A549 (cell line): ENCODE data around the gene HERC3. TPM values are rescaled to one million over a fixed set of nuclear protein-coding genes. Genes with fewer than 3 reads are reported as not detected.

ENCODE experiments used
- ATAC-seq, 2 experiments: fragments of 200-7000 bp in 1 of 2; fragments of >200 bp in 1 of 2; cut with Nextera tagmentation in 1 of 2; cut with Tn5 transposase in 1 of 2; 3 replicates each; pipeline versions ENCODE4 v1.8.0 to v1.9.1; 2018 to 2020; ENCODE audit warnings: mild to moderate bottlenecking in 1 of 2, moderate library complexity in 1 of 2
- CTCF ChIA-PET: fragments of 300-600 bp; sonication (Branson Sonifier 250); formaldehyde crosslinking; extraction: SDS; loops from one replicate; lab custom pipeline; 2021; ENCODE audit warnings: antibody characterized with exemption, inconsistent platforms; lab: Yijun Ruan, JAX
- POLR2A ChIA-PET: fragments of 350-600 bp; formaldehyde crosslinking; extraction: SDS; loops from one replicate; lab custom pipeline; 2021; ENCODE audit warnings: antibody characterized with exemption, inconsistent platforms; lab: Yijun Ruan, JAX
- DNase-seq, 2 experiments: peaks; one replicate each; pipeline versions ENCODE4 v3.0.0 to v3.0.0-alpha.2; 2011 to 2016; ENCODE audit warnings: low read depth in 1 of 2, low spot score in 1 of 2
- FAIRE-seq: peaks from 2 replicates; lab custom pipeline; 2011; peaks lifted over from hg19 to GRCh38; lab: Jason Lieb, UNC
- H3K27ac ChIP-seq, 2 experiments: fragments of >200 bp; sonication (Bioruptor Twin); formaldehyde crosslinking; 3 replicates each; pipeline ENCODE4 v1.5.1; 2016 to 2017
- H3K4me1 ChIP-seq: fragments of >200 bp; sonication (Bioruptor Twin); formaldehyde crosslinking; 3 replicates; pipeline ENCODE4 v1.6.1; 2016
- H3K4me2 ChIP-seq: fragments of >200 bp; sonication (Bioruptor Twin); formaldehyde crosslinking; 3 replicates; pipeline ENCODE4 v1.6.1; 2016
- H3K4me3 ChIP-seq: fragments of >200 bp; sonication (Bioruptor Twin); formaldehyde crosslinking; 3 replicates; pipeline ENCODE4 v1.5.1; 2016
- H3K9me3 ChIP-seq: fragments of >200 bp; sonication (Bioruptor Twin); formaldehyde crosslinking; 3 replicates; pipeline ENCODE4 v1.6.1; 2016
- BCL3 ChIP-seq: fragments of >200 bp; sonication (Bioruptor Twin); formaldehyde crosslinking; IDR thresholded peaks from 3 replicates; pipeline ENCODE4 v1.6.1; 2016
- BHLHE40 ChIP-seq: IDR thresholded peaks from 2 replicates; pipeline ENCODE4 v1.6.1; 2012; ENCODE audit warnings: low read depth, low read length, inconsistent platforms
- CBX2 ChIP-seq: fragments of 200-600 bp; sonication (generic); IDR thresholded peaks from 2 replicates; pipeline ENCODE4 v1.6.1; 2016; ENCODE audit warnings: low read depth, mild to moderate bottlenecking, borderline replicate concordance
- CEBPB ChIP-seq, 2 experiments: fragments of >200 bp in 1 of 2; sonication (Bioruptor Twin) in 1 of 2; formaldehyde crosslinking in 1 of 2; IDR thresholded peaks; 2 replicates each; pipeline ENCODE4 v1.6.1; 2012 to 2016
- CHD2 ChIP-seq: fragments of 150-350 bp; IDR thresholded peaks from 2 replicates; pipeline ENCODE4 v1.6.1; 2014; ENCODE audit warnings: low read length; ENCODE audit not compliant: partially characterized antibody
- CHD4 ChIP-seq: fragments of 200-600 bp; sonication (generic); IDR thresholded peaks from 2 replicates; pipeline ENCODE4 v1.6.1; 2016; ENCODE audit warnings: antibody characterized with exemption, mild to moderate bottlenecking, borderline replicate concordance
- EP300 ChIP-seq, 2 experiments: fragments of >200 bp; sonication (Bioruptor Twin); formaldehyde crosslinking; IDR thresholded peaks; 2 replicates in 1 of 2; 3 replicates in 1 of 2; pipeline ENCODE4 v1.6.1; 2016 to 2017
- FOXS1 ChIP-seq: fragments of 250-450 bp; sonication (Bioruptor Pico); IDR thresholded peaks from 2 replicates; pipeline ENCODE4 v1.5.0; 2020; ENCODE audit warnings: mild to moderate bottlenecking, moderate library complexity
- JUN ChIP-seq, 2 experiments: fragments of >200 bp; sonication (Bioruptor Twin); formaldehyde crosslinking; IDR thresholded peaks; 2 replicates in 1 of 2; 3 replicates in 1 of 2; pipeline ENCODE4 v1.6.1; 2016 to 2017
- JUNB ChIP-seq: fragments of >200 bp; sonication (Bioruptor Twin); formaldehyde crosslinking; IDR thresholded peaks from 2 replicates; pipeline ENCODE4 v1.6.1; 2016
- KDM5A ChIP-seq: fragments of 200-600 bp; sonication (generic); IDR thresholded peaks from 2 replicates; pipeline ENCODE4 v1.6.1; 2016; ENCODE audit warnings: antibody characterized with exemption, mild to moderate bottlenecking
- MAFK ChIP-seq: fragments of 450-650 bp; IDR thresholded peaks from 2 replicates; pipeline ENCODE4 v1.6.1; 2014; ENCODE audit not compliant: partially characterized antibody
- MAX ChIP-seq: IDR thresholded peaks from 2 replicates; pipeline ENCODE4 v1.6.1; 2012
- NFE2L2 ChIP-seq: fragments of 150-350 bp; conservative IDR thresholded peaks from 2 replicates; pipeline ENCODE4 v1.6.1; 2014; ENCODE audit warnings: low read length
- PBX3 ChIP-seq: IDR thresholded peaks from 2 replicates; pipeline ENCODE4 v1.6.1; 2012
- PHF8 ChIP-seq: fragments of 200-600 bp; sonication (generic); IDR thresholded peaks from 2 replicates; pipeline ENCODE4 v1.6.1; 2016; ENCODE audit warnings: low read depth, mild to moderate bottlenecking, antibody characterized with exemption, moderate library complexity, borderline replicate concordance
- RARB ChIP-seq: fragments of 250-450 bp; sonication (Bioruptor Pico); IDR thresholded peaks from 2 replicates; pipeline ENCODE4 v1.8.0; 2021; ENCODE audit warnings: mild to moderate bottlenecking, moderate library complexity
- RCOR1 ChIP-seq: fragments of 150-350 bp; IDR thresholded peaks from 2 replicates; pipeline ENCODE4 v1.6.1; 2014; ENCODE audit warnings: antibody characterized with exemption, low read length, low read depth
- RFX5 ChIP-seq: fragments of 450-650 bp; IDR thresholded peaks from 2 replicates; pipeline ENCODE4 v1.7.1; 2014; ENCODE audit warnings: antibody characterized with exemption, mild to moderate bottlenecking, moderate library complexity
- SMC3 ChIP-seq: fragments of >200 bp; sonication (Bioruptor Twin); formaldehyde crosslinking; IDR thresholded peaks from 3 replicates; pipeline ENCODE4 v1.6.1; 2018; ENCODE audit warnings: inconsistent platforms
- TFCP2L1 ChIP-seq: fragments of 250-450 bp; sonication (Bioruptor Pico); IDR thresholded peaks from 2 replicates; pipeline ENCODE4 v1.5.0; 2021; ENCODE audit warnings: mild to moderate bottlenecking
- USF2 ChIP-seq: fragments of 450-650 bp; IDR thresholded peaks from 2 replicates; pipeline ENCODE4 v1.6.1; 2014; ENCODE audit warnings: antibody characterized with exemption
- ZC3H11A ChIP-seq: fragments of 450-650 bp; IDR thresholded peaks from 2 replicates; pipeline ENCODE4 v1.6.1; 2014; ENCODE audit warnings: antibody characterized with exemption, mild to moderate bottlenecking
- WGBS: methylation state at CpG from one replicate; pipeline ENCODE4 v1.1.6; 2017; ENCODE audit errors: missing lambda C conversion rate; 5-methylcytosine and 5-hydroxymethylcytosine counted together
- polyA plus RNA-seq, 4 experiments: library from polyadenylated mRNA; depleted of rRNA in 3 of 4; stranded (reverse); fragments of >200 nt; fragmentation: RNase III in 1 of 4; extraction: RNeasy Plus Mini Kit Qiagen cat#74134 plus additional on column Dnase treatment in 1 of 4; gene quantifications; 2 replicates in 3 of 4; 3 replicates in 1 of 4; pipeline ENCODE4 v1.2.3, GENCODE V29; 2011 to 2017

The HERC3 gene
- polyA plus RNA-seq, 2 of the 4 experiments (the other 2 are of a cell fraction) = 4.9 to 6.2 TPM

GRCh38 chr4:88732714-88733368, 140.6 kb downstream of the HERC3 start:
- TF ChIP-seq BCL3 = no peak
- no peak for TF ChIP-seq ZC3H11A
- no peak for TF ChIP-seq PHF8
- TF ChIP-seq, all 56 proteins: peak for 0
- WGBS = 93% methylated on average over 5 of the region's 5 CpGs
- Histone ChIP-seq H3K9me3 (no peaks in the 10 kb centered on the region), H3K4me2 (no peak overlapping the region), H3K4me1 (no peaks in the 10 kb centered on the region), H3K27ac (no peak overlapping the region), H3K4me3 (no peak overlapping the region)
- CTCF ChIA-PET = no interaction called here
- DNase-seq = no peak
- FAIRE-seq = no peak
- POLR2A ChIA-PET = no interaction called here
- no peak for ATAC-seq

- Histone ChIP-seq H3K9me3 (no peaks in the 10 kb centered on the region), H3K4me1 (no peaks in the 10 kb centered on the region), H3K4me3 (no peak overlapping the region), H3K27ac (no peak overlapping the region), H3K4me2 (no peak overlapping the region)
- ATAC-seq = no peak
- FAIRE-seq = no peak
- ChIA-PET CTCF (interaction anchor here (1.3 kb wide), 1 partner anchor 29 kb away, joined by 3 read pairs; no protein-coding TSS in a partner anchor), POLR2A (no interaction called here)
- WGBS = 93% methylated on average over 3 of the region's 3 CpGs
- no peak for DNase-seq
- TF ChIP-seq BHLHE40 (no peak), RARB (CRISPR knock-in tag) (no peak), EP300 (IDR thresholded peaks at IDR 0.05) (no peak), USF2 (no peak), CHD2 (no peak), CEBPB (IDR thresholded peaks at IDR 0.05) (no peak), RCOR1 (no peak), BCL3 (no peak), CHD4 (no peak), MAX (no peak), TFCP2L1 (CRISPR knock-in tag) (no peak), MAFK (no peak), JUN (IDR thresholded peaks at IDR 0.05) (no peak), CBX2 (no peak)
- TF ChIP-seq, all 56 proteins: peak for 0
Observed at GRCh38 chr4:88734403-88734949, 142.2 kb downstream of the HERC3 start.

GRCh38 chr4:88735564-88735963, 143.3 kb downstream of the HERC3 start:
- Histone ChIP-seq H3K9me3 (no peaks in the 10 kb centered on the region), H3K4me2 (no peak overlapping the region), H3K4me3 (no peak overlapping the region), H3K27ac (no peak overlapping the region)
- FAIRE-seq (no peak), DNase-seq (no peak)
- WGBS = 88% methylated on average over 1 of the region's 1 CpG
- TF ChIP-seq KDM5A (no peak), MAX (no peak), MAFK (no peak), JUNB (no peak), CHD2 (no peak), PBX3 (no peak), FOXS1 (no peak), EP300 (IDR thresholded peaks at IDR 0.05) (no peak), RFX5 (no peak), SMC3 (no peak), NFE2L2 (no peak)
- TF ChIP-seq, all 56 proteins: peak for 0
- ChIA-PET POLR2A (no interaction called here), CTCF (interaction anchor here (1.3 kb wide), 1 partner anchor 30 kb away, joined by 3 read pairs; no protein-coding TSS in a partner anchor)
- H3K4me1 ChIP-seq = no peaks in the 10 kb centered on the region
- no peak for ATAC-seq
